ENCODE results near the gene RRAD.

RRAD gene

GRCh38 chr16:66930189-66930588, 4.9 kb upstream of the RRAD start:
- H3K4me3 ChIP-seq (ENCODE audit: low read length), result no peak overlapping the region
- no peak for TF ChIP-seq CTCF (conservative IDR thresholded peaks at IDR 0.05; ENCODE audit: low read depth, low read length)
- DNase-seq (ENCODE audit: low read depth), result no peak

- peak; percentile 73 for TF ChIP-seq CTCF (conservative IDR thresholded peaks at IDR 0.05; ENCODE audit: low read depth, low read length)
- no peak for DNase-seq (ENCODE audit: low read depth)
- H3K4me3 ChIP-seq (ENCODE audit: low read length), result no peak overlapping the region
Measured at GRCh38 chr16:66928702-66929388, 3.5 kb upstream of the RRAD start.

GRCh38 chr16:66927918-66928649, 2.7 kb upstream of the RRAD start:
- DNase-seq (ENCODE audit: low read depth), result no peak
- no peak overlapping the region for H3K4me3 ChIP-seq (ENCODE audit: low read length)
- TF ChIP-seq CTCF (conservative IDR thresholded peaks at IDR 0.05; ENCODE audit: low read depth, low read length), result no peak

- no peak for DNase-seq (ENCODE audit: low read depth)
- no peak for TF ChIP-seq CTCF (conservative IDR thresholded peaks at IDR 0.05; ENCODE audit: low read depth, low read length)
- H3K4me3 ChIP-seq (ENCODE audit: low read length), result no peak overlapping the region
Measured at GRCh38 chr16:66926961-66927436, 1.7 kb upstream of the RRAD start.

- H3K4me3 ChIP-seq (ENCODE audit: low read length), result no peak overlapping the region
- TF ChIP-seq CTCF (conservative IDR thresholded peaks at IDR 0.05; ENCODE audit: low read depth, low read length), result no peak
- DNase-seq (ENCODE audit: low read depth), result no peak
Measured at GRCh38 chr16:66926171-66926947, 1.0 kb upstream of the RRAD start.

GRCh38 chr16:66924527-66925321, 611 bp downstream of the RRAD start:
- peak overlapping the region; percentile 52 for H3K4me3 ChIP-seq (ENCODE audit: low read length)
- TF ChIP-seq CTCF (conservative IDR thresholded peaks at IDR 0.05; ENCODE audit: low read depth, low read length), result peak; percentile 38
- DNase-seq (ENCODE audit: low read depth), result no peak

Measured in retinal pigment epithelial cell (primary cell).